HCT116 (cell line): ENCODE results near the gene TFAP2B.

Source experiments
- ELF1 ChIP-seq: IDR thresholded peaks from 2 replicates; pipeline ENCODE4 v1.6.1; 2012; ENCODE audit warnings: low read depth, borderline replicate concordance
- EZH2 ChIP-seq: fragments of 200-600 bp; sonication (generic); IDR thresholded peaks from 2 replicates; pipeline ENCODE4 v1.6.1; 2017; ENCODE audit warnings: antibody characterized with exemption, mixed run types
- EZH2phosphoT487 ChIP-seq: fragments of 200-600 bp; IDR thresholded peaks from 2 replicates; pipeline ENCODE4 v1.6.1; 2018; ENCODE audit warnings: antibody characterized with exemption, borderline replicate concordance
- POLR2A ChIP-seq: IDR thresholded peaks from 2 replicates; pipeline ENCODE4 v1.7.0; 2011; ENCODE audit warnings: borderline replicate concordance; ENCODE audit not compliant: insufficient read depth, insufficient read length; ENCODE audit errors: extremely low read depth
- POLR2AphosphoS5 ChIP-seq: IDR thresholded peaks from 2 replicates; pipeline ENCODE4 v1.6.1; 2011; ENCODE audit warnings: mild to moderate bottlenecking, low read depth, low read length, moderate library complexity
- SIN3A ChIP-seq: IDR thresholded peaks from 2 replicates; pipeline ENCODE4 v1.6.1; 2012; ENCODE audit warnings: low read depth
- TCF7L2 ChIP-seq: IDR thresholded peaks from 2 replicates; pipeline ENCODE4 v1.7.0; 2011; ENCODE audit warnings: borderline replicate concordance, inconsistent platforms; ENCODE audit not compliant: insufficient read depth, insufficient read length; ENCODE audit errors: extremely low read depth
- ZFX ChIP-seq: fragments of 450-650 bp; IDR thresholded peaks from 2 replicates; pipeline ENCODE4 v1.6.1; 2017
- TF ChIP-seq, protein P1 (sequence below), 3 experiments: fragments of 200-600 bp in 1 of 3; sonication (generic) in 1 of 3; IDR thresholded peaks in 2 of 3; conservative IDR thresholded peaks in 1 of 3; 2 replicates each; pipeline ENCODE4 v1.5.1; 2012 to 2017; ENCODE audit warnings: low read depth in 2 of 3, low read length in 2 of 3, antibody characterized with exemption in 1 of 3, borderline replicate concordance in 1 of 3, control low read depth in 1 of 3, mild to moderate bottlenecking in 1 of 3, mixed read lengths in 1 of 3, mixed run types in 1 of 3, moderate library complexity in 1 of 3; ENCODE audit not compliant: insufficient read depth in 1 of 3
- TF ChIP-seq, protein P2 (sequence below): IDR thresholded peaks from 2 replicates; pipeline ENCODE4 v1.6.1; 2012
- TF ChIP-seq, protein P3 (sequence below): IDR thresholded peaks from 2 replicates; pipeline ENCODE4 v1.6.1; 2011; ENCODE audit warnings: mild to moderate bottlenecking, low read length, moderate library complexity; ENCODE audit not compliant: insufficient replicate concordance; ENCODE audit errors: extremely low read depth

DNA sequence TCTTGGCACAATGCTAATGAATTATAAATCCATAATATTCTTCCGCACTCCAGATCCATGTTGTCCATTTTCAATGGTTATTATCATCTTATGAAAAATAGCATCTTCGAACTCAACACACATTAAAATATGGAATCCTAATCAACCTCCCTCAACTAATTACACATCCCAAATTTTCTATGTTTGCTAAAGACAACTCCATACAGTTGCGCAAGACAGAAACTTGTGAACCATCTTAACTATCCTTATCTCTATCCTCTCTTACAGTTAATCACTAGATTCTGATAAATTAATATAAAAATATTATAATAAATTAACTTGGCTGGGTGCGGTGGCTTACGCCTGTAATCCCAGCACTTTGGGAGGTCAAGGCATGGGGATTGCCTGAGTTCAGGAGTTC is 38.3 kb upstream of the TFAP2B start:
- TF ChIP-seq, protein P1, sequence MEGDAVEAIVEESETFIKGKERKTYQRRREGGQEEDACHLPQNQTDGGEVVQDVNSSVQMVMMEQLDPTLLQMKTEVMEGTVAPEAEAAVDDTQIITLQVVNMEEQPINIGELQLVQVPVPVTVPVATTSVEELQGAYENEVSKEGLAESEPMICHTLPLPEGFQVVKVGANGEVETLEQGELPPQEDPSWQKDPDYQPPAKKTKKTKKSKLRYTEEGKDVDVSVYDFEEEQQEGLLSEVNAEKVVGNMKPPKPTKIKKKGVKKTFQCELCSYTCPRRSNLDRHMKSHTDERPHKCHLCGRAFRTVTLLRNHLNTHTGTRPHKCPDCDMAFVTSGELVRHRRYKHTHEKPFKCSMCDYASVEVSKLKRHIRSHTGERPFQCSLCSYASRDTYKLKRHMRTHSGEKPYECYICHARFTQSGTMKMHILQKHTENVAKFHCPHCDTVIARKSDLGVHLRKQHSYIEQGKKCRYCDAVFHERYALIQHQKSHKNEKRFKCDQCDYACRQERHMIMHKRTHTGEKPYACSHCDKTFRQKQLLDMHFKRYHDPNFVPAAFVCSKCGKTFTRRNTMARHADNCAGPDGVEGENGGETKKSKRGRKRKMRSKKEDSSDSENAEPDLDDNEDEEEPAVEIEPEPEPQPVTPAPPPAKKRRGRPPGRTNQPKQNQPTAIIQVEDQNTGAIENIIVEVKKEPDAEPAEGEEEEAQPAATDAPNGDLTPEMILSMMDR (IDR thresholded peaks at IDR 0.05 in 2 of 3, conservative IDR thresholded peaks at IDR 0.05 in 1 of 3; ENCODE audit: borderline replicate concordance in 1 of 3, insufficient read depth in 1 of 3, low read depth in 2 of 3, low read length in 2 of 3): no peak
- no peak for TF ChIP-seq ZFX
- TF ChIP-seq, protein P2, sequence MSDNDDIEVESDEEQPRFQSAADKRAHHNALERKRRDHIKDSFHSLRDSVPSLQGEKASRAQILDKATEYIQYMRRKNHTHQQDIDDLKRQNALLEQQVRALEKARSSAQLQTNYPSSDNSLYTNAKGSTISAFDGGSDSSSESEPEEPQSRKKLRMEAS: no peak
- TF ChIP-seq POLR2A: no peak
- TF ChIP-seq SIN3A: no peak
- TF ChIP-seq, protein P3, sequence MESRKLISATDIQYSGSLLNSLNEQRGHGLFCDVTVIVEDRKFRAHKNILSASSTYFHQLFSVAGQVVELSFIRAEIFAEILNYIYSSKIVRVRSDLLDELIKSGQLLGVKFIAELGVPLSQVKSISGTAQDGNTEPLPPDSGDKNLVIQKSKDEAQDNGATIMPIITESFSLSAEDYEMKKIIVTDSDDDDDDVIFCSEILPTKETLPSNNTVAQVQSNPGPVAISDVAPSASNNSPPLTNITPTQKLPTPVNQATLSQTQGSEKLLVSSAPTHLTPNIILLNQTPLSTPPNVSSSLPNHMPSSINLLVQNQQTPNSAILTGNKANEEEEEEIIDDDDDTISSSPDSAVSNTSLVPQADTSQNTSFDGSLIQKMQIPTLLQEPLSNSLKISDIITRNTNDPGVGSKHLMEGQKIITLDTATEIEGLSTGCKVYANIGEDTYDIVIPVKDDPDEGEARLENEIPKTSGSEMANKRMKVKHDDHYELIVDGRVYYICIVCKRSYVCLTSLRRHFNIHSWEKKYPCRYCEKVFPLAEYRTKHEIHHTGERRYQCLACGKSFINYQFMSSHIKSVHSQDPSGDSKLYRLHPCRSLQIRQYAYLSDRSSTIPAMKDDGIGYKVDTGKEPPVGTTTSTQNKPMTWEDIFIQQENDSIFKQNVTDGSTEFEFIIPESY: no peak
- TF ChIP-seq TCF7L2: no peak
- TF ChIP-seq EZH2: no peak
- no peak for TF ChIP-seq POLR2AphosphoS5
- TF ChIP-seq EZH2phosphoT487: no peak
- no peak for TF ChIP-seq ELF1
